MM.1S (cell line): ENCODE data around the gene PBX4.

Experiments
- EZH2 ChIP-seq: fragments of 300-600 bp; sonication (generic); optimal IDR thresholded peaks from 2 replicates; pipeline ENCODE3; 2017; ENCODE audit warnings: low read depth, mild to moderate bottlenecking, antibody characterized with exemption, low read length, mixed read lengths
- TF ChIP-seq, protein P1 (sequence below): fragments of 300-600 bp; sonication (generic); IDR thresholded peaks from 2 replicates; pipeline ENCODE4 v1.5.1; 2016; ENCODE audit warnings: antibody characterized with exemption, low read length, mixed read lengths

DNA sequence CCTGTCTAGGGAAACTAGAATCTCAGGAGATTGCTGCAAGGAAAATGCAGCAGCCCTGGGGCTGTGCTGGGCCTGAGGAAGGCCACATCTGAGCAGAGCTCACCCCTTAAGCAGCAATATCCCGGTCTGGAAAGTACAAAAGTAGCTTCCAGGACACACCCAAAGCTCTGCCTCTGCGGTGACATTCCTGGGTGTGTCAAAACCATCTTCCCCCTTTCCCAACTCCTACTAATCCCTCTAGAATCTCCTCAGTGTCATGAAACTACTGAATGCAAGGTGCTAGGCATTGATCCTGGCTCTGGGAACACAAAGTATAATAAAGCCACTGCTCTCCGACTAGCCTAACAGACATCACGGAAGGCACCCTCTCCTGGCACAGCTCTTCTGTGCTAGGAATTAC lies 5.0 kb downstream of the PBX4 start:
- no peak for TF ChIP-seq EZH2
- TF ChIP-seq, protein P1, sequence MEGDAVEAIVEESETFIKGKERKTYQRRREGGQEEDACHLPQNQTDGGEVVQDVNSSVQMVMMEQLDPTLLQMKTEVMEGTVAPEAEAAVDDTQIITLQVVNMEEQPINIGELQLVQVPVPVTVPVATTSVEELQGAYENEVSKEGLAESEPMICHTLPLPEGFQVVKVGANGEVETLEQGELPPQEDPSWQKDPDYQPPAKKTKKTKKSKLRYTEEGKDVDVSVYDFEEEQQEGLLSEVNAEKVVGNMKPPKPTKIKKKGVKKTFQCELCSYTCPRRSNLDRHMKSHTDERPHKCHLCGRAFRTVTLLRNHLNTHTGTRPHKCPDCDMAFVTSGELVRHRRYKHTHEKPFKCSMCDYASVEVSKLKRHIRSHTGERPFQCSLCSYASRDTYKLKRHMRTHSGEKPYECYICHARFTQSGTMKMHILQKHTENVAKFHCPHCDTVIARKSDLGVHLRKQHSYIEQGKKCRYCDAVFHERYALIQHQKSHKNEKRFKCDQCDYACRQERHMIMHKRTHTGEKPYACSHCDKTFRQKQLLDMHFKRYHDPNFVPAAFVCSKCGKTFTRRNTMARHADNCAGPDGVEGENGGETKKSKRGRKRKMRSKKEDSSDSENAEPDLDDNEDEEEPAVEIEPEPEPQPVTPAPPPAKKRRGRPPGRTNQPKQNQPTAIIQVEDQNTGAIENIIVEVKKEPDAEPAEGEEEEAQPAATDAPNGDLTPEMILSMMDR: no peak
